ENCODE measurements around the gene CASTOR1.

The CASTOR1 gene

GRCh38 chr22:30245985-30246813 is 43.1 kb downstream of the CASTOR1 start, which contains the start of gene LIF (continued):
- TF ChIP-seq ZNF133 (tag by site-specific recombination; IDR thresholded peaks at IDR 0.05) (no peak), ZNF211 (tag by site-specific recombination; IDR thresholded peaks at IDR 0.05; ENCODE audit: low read depth) (no peak), ZNF621 (tag by site-specific recombination; IDR thresholded peaks at IDR 0.05) (no peak), ZNF510 (tag by site-specific recombination; IDR thresholded peaks at IDR 0.05; ENCODE audit: insufficient replicate concordance) (no peak), PRDM4 (tag by site-specific recombination; IDR thresholded peaks at IDR 0.05) (no peak), ZFHX2 (tag by site-specific recombination; conservative IDR thresholded peaks at IDR 0.05) (peak; percentile 96), ZNF677 (tag by site-specific recombination; IDR thresholded peaks at IDR 0.05) (0 out of 2 replicates have a peak, but pooled peaks have one; percentile 45), ZNF140 (tag by site-specific recombination; IDR thresholded peaks at IDR 0.05) (no peak), ATF2 (tag by site-specific recombination; IDR thresholded peaks at IDR 0.05; ENCODE audit: low read depth) (no peak), ZNF704 (tag by site-specific recombination; IDR thresholded peaks at IDR 0.05) (no peak), BCL6B (tag by site-specific recombination; IDR thresholded peaks at IDR 0.05) (no peak), ZNF292 (tag by site-specific recombination; IDR thresholded peaks at IDR 0.05; ENCODE audit: borderline replicate concordance, low read depth) (no peak), PRDM10 (tag by site-specific recombination; IDR thresholded peaks at IDR 0.05) (peak; percentile 87), ZNF785 (tag by site-specific recombination; IDR thresholded peaks at IDR 0.05) (peak; percentile 74; the same call in 1 of the 2 replicates), ZBTB7A (tag by site-specific recombination; IDR thresholded peaks at IDR 0.05; ENCODE audit: low read depth) (peak; percentile 86), ZNF26 (tag by site-specific recombination; IDR thresholded peaks at IDR 0.05) (no peak), ZNF596 (tag by site-specific recombination; IDR thresholded peaks at IDR 0.05) (no peak), SCRT2 (tag by site-specific recombination; IDR thresholded peaks at IDR 0.05) (no peak), GLI2 (tag by site-specific recombination; IDR thresholded peaks at IDR 0.05; ENCODE audit: borderline replicate concordance, low read depth) (no peak), ZNF423 (tag by site-specific recombination; IDR thresholded peaks at IDR 0.05) (no peak), ZNF639 (tag by site-specific recombination; IDR thresholded peaks at IDR 0.05) (no peak; the same call in 1 of the 2 replicates), ZNF148 (tag by site-specific recombination; IDR thresholded peaks at IDR 0.05; ENCODE audit: borderline replicate concordance) (no peak)
